ENCODE data around the gene ILKAP.

Gene ILKAP

DNA sequence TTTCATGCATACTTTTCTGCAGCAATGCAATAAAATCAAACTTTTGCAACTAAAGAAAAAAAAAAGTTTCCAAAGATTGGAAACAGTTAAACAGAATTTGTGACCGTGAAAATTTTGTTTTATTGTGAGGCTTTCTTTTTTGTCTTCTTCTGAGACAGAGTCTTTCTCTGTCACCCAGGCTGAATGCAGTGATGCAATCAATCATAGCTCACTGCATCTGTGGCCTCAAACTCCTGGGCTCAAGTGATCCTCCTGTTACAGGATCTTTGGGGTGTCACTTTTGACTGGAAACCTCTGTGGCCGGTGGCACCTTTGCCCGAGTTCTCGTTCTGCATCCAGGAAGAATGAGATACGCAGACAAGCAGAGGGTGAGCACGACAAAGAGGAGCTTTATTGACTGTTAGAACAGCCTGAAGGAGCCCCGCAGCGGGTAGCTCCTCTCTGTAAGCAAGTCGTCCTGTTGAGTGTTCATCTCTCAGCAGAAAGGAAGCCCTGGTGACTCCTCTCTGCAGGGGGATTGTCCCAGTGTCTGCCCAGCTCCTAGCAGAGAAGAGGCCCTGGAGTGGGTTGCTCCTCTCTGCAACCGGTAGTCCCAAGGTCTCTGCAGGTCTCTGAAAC, 16.9 kb upstream of the ILKAP start:
- no peak for DNase-seq (ENCODE audit: low read depth)
- TF ChIP-seq, protein P1, sequence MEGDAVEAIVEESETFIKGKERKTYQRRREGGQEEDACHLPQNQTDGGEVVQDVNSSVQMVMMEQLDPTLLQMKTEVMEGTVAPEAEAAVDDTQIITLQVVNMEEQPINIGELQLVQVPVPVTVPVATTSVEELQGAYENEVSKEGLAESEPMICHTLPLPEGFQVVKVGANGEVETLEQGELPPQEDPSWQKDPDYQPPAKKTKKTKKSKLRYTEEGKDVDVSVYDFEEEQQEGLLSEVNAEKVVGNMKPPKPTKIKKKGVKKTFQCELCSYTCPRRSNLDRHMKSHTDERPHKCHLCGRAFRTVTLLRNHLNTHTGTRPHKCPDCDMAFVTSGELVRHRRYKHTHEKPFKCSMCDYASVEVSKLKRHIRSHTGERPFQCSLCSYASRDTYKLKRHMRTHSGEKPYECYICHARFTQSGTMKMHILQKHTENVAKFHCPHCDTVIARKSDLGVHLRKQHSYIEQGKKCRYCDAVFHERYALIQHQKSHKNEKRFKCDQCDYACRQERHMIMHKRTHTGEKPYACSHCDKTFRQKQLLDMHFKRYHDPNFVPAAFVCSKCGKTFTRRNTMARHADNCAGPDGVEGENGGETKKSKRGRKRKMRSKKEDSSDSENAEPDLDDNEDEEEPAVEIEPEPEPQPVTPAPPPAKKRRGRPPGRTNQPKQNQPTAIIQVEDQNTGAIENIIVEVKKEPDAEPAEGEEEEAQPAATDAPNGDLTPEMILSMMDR (IDR thresholded peaks at IDR 0.05; ENCODE audit: control insufficient read depth, extremely low read depth, insufficient read depth), result no peak
- H3K4me3 ChIP-seq (ENCODE audit: low read depth, low read length), result no peak overlapping the region

DNA sequence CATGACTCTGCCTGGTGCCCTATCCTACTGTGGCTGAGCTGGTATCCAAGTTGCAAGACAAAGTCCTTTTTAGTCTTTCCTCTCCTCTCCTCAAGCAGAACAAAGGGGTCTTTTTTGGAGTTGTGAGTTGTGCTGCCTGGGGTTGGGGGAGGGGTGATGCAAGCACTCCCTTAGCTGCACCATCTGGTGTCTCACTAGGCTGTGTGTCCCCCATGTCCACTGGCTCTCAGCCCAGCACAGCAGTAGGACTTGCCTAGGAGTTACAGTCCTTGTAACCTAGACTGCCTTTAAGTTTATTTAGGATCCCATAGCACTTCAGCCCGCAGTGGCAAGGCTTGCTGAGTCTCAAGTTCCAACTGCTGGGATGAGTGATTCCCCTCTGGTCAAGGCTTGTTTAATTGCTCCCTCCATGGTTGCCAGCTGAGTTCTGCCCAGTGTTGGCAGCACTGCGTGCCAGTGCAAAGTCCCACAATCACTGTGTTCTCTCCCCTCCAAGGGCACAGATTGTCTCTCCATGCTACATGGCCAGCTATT, 13.2 kb upstream of the ILKAP start:
- TF ChIP-seq, protein P1 (IDR thresholded peaks at IDR 0.05; ENCODE audit: control insufficient read depth, extremely low read depth, insufficient read depth), result no peak
- H3K4me3 ChIP-seq (ENCODE audit: low read depth, low read length), result no peak overlapping the region
- DNase-seq (ENCODE audit: low read depth), result no peak

DNA sequence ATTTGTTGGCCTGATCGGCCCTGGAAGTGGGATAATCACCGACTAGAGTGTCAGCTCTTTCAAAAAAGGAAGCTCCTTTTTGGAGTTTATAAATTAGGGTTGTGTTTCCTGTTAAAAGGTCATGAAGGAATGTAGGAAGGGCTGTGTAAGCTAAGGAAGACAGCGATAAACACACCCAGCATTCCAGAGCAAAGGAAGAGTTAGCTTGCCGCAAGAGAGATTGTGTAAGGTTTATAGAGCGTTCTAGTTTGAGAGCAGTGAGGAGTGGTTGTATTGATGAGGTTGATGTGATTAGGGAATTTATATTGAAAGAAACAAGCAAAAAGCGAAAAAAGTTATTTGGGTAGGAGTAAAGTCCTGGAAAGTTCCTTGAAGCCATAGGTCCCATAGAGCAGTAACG, 3.5 kb upstream of the ILKAP start:
- no peak overlapping the region for H3K4me3 ChIP-seq (ENCODE audit: low read depth, low read length)
- DNase-seq (ENCODE audit: low read depth), result no peak
- TF ChIP-seq, protein P1 (IDR thresholded peaks at IDR 0.05; ENCODE audit: control insufficient read depth, extremely low read depth, insufficient read depth), result no peak

DNA sequence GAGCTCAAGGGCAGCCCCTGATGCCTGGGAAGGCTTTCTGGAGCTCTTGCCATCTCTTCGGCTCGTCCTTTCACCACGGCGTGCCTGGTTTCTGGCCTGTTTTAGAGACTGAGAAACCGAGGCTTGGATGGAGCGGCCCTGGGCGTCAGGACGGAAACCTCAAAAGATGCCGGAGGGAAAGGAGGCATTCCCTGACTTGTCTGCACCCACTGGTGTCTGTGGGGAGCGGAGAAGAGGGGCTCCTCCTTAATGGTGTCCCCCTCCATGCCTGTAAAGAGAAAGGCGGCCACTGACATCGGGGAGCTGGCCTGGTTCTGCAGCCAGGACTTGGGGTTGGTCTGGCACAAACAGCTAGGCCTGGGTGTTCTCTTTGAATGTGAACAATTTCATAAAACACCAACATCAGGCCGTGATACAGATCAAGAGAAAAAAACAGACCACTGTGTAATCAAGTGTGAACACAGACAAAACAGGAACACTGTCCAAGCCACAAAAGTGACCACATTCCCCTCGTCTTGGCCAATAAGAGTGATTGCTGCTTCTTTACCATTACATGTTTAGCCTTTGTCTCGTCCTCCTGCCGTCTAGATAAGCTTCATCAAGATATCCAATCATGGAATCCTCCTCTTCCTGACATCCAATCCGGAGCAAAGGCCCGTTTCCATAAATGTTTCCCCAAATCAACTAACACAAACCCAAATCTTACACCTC, 633 bp upstream of the ILKAP start:
- peak overlapping the region; percentile 70 for H3K4me3 ChIP-seq (ENCODE audit: low read depth, low read length)
- DNase-seq (ENCODE audit: low read depth), result no peak
- TF ChIP-seq, protein P1 (IDR thresholded peaks at IDR 0.05; ENCODE audit: control insufficient read depth, extremely low read depth, insufficient read depth), result no peak

DNA sequence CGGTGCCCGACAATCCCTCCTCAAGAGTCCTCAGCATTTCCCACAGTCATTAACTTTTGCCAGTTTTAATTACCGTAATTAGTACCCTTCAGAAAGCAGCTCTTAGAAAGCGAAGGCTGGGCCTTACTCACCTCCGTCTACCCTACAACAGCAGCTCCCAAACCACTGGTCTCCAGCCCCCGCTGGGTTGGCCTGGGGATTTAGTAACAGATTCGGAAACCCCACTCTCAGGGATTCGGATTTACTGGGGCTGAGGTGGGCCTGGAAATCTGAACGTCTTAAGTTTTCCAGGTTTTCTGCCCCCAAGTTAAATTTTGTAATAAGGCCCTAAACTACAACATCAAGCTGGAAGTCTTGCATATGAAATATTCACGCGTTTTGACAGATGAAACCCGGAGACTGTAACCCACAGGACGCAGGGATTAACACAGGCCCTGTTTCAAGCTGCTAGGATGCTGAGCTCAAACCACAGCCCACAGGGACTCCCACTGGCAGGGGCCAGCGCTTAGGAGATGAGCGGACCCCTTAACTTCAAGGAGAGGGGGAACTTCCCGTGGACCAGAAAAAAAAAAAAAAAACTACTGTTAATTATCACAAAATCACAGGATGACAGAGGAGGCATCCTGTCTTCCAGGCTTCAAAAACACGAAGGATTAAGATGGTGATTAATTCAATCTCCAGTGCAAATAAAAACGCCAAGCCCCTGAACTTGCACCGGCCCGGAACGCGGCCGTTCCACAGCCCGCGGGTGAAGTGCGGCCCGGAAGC, 985 bp downstream of the ILKAP start:
- TF ChIP-seq, protein P1 (IDR thresholded peaks at IDR 0.05; ENCODE audit: control insufficient read depth, extremely low read depth, insufficient read depth), result no peak
- H3K4me3 ChIP-seq (ENCODE audit: low read depth, low read length), result peak overlapping the region; percentile 70
- no peak for DNase-seq (ENCODE audit: low read depth)

- TF ChIP-seq, protein P1 (IDR thresholded peaks at IDR 0.05; ENCODE audit: control insufficient read depth, extremely low read depth, insufficient read depth), result no peak
- H3K4me3 ChIP-seq (ENCODE audit: low read depth, low read length), result no peak overlapping the region
Observed at GRCh38 chr2:238190445-238190844, 13.1 kb downstream of the ILKAP start.

More at GRCh38 chr2:238190445-238190844, 13.1 kb downstream of the ILKAP start:
- DNase-seq (ENCODE audit: low read depth), result no peak
